ENCODE measurements around the gene TMPRSS5.

Gene TMPRSS5

DNA sequence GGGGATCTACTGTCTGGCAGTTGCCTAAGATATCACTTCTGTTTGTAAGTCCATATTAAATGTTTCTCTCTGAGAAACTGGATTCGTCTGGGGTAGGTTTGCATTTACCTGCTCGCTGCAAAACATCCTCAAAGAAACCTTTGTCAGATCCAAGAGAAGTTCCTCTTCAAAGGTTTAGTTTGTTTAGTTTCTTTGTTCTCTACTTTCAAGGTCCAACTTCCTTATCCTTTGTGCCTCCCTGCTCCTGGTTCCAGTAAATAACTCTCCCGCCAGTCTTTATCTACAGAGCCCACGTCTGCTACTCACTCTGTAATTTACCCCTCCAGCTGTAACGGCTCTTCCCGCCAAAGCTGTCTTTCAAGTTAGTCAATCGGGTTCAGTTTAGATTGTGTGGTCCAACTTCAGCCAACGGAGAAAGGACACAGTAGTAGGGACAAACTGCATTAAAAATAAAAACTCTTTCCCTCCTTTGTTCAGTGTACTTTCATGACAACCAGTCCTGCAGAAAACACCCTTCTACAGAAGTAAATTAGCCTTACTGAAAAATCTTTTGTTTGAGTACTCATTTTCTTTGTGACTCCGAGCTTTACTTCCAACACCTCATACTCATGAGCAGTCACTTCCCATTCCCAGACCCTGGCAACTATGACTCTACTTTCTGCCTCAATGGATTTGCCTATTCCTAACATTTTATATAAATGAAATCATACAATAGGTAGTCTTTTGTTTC lies 41.0 kb downstream of the TMPRSS5 start:
- DNase-seq: no peak

DNA sequence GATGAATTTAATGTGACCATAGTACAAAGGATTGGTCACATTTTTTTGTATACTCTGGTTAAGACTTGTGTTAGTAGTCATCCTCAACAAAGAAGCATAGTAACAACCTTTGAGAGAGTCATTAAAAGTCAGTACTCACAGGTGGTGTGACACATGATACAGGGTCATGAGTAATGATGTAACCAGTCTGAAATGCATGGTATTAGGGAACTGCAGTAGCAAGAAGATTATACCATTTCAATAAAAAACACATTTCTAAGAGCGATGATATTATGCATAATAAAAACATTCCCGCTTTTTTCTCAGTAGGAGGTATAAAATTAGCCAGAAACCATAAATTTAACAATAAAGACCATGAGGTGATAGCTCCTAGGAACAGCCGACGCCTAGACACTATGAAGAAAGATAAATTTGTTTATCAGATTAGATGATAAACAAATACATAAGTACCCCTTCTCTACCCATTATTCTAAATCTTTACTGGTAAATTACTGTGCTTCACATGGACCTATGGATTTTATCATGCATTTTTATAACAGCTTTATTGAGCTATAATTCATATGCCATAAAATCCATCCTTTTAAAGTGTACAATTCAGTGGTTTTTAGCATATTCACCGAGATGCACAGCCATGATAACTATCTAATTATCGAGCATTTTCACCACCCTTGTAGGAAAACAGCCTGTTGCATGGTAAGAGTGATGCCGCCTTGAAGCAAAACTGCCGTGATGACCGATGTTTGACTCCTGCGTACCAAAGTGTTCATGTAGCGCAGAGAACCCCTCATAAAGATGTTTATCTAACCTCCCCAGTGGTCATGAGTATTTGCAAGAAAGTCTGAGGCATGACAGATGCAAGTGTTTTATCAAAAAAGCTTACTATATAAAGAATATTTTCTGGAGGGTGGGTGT lies 41.8 kb downstream of the TMPRSS5 start:
- no peak for DNase-seq

GRCh38 chr11:113663567-113663966 lies 42.5 kb downstream of the TMPRSS5 start:
- DNase-seq: no peak

DNA sequence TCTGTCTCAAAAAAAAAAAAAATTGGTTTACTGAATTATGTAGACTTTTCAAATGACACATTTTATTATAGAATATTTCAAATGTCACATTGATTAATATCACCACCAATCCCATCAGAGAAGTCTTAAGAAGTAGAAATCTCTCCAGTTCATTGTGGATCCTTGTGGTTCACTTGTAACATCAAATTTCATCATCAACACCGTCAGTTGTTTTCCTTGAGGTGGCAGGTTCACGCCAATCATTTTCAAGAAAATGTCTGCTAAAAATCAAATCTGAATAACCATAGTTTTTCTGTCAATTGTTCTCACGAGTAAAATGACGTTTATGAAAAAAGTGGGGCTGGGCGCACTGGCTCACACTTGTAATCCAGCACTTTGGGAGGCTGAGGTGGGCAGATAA lies 50.3 kb downstream of the TMPRSS5 start:
- DNase-seq: no peak

- no peak for DNase-seq
Measured at GRCh38 chr11:113651023-113651422, 55.1 kb downstream of the TMPRSS5 start.

DNA sequence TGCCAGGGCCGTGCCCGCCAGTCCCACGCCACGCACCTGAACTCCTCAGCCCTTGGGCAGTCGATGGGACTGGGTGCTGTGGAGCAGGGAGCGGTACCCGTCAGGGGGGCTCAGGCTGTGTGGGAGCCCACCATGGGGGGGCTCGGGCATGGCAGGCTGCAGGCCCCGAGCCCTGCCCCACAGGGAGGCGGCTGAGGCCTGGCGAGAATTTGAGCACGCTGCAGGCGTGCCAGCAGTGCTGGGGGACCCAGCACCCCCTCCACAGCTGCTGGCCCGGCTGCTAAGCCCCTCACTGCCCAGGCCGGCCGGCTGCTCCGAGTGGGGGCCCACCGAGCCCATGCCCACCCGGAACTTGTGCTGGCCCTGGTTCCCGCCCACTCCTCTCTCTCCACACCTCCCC lies 56.8 kb downstream of the TMPRSS5 start:
- no peak for DNase-seq

- no peak for DNase-seq
Measured at GRCh38 chr11:113647856-113648255, 58.3 kb downstream of the TMPRSS5 start.

GRCh38 chr11:113647108-113647507 lies 59.0 kb downstream of the TMPRSS5 start:
- DNase-seq: no peak

- no peak for DNase-seq
Measured at GRCh38 chr11:113645593-113646349, 60.3 kb downstream of the TMPRSS5 start.

GRCh38 chr11:113644605-113645004 lies 61.5 kb downstream of the TMPRSS5 start:
- no peak for DNase-seq

GRCh38 chr11:113643701-113644100 lies 62.4 kb downstream of the TMPRSS5 start:
- DNase-seq: no peak

DNA sequence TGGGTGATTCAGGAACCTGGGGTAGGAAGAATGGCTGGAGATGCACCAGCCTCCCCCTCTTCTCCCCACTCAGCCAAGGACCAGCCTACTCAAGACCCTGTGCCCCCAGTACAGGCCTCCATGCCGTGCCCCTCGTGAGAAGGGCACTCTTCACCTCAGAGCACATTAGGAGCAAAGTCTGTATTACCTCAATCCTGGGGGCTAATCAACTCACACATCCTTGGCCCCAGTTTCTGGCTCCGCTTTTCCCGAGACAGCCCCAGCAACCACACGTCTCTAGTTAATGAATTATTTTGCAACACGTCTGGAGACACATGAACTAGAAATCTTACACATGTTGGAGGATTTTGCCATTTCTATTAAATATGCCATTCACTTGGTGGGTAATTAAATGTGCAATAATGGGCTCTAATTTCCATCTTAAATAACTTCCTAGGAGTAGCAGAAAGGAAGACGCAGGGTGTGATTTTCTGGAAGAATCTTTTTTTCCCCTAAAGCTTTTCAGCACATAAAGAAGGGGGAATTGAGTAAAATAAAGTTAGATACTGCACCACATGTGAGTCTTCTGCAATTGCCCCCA lies 63.0 kb downstream of the TMPRSS5 start:
- no peak for DNase-seq

DNA sequence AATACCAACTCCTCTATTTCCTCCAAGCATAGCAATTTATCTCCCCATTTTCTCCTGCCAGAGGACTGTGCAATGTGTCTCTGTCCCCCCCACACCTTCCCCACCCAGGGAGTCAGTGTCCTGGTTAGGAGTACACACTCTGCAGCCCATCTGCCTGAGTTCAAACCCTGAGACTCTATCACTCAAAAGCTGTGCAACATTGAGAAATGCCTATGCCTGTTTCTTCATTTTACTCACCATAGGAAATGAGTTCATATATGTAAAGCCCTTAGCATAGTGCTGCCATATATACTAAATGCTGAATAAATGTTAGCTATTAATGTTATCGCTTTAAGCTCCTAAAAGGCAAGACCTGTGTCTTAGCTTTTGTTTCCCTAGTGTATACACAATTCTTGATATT lies 64.0 kb downstream of the TMPRSS5 start:
- DNase-seq: no peak

GRCh38 chr11:113638376-113638775 lies 67.7 kb downstream of the TMPRSS5 start:
- DNase-seq: no peak

DNA sequence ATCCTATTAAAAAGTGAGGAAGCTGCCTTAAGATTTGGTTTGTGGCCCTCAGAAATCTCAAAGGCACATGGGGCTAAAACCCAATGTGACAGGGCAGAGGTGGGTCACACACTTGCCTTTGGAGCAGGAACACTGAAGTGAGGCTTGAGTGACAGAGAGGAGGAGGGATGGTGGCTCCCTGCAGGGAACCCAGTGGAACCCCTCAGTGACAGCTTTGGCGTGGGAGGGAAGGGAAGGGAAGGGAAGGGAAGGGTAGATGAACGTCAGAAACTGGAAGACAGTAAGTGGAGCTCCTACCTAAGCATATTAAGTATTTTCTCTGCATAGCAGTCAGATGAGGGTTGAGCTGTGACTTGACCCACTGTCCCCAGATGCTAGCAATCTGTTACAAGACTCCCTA lies 68.5 kb downstream of the TMPRSS5 start:
- DNase-seq: no peak
